ENCODE measurements around the gene KRT76.

DNA sequence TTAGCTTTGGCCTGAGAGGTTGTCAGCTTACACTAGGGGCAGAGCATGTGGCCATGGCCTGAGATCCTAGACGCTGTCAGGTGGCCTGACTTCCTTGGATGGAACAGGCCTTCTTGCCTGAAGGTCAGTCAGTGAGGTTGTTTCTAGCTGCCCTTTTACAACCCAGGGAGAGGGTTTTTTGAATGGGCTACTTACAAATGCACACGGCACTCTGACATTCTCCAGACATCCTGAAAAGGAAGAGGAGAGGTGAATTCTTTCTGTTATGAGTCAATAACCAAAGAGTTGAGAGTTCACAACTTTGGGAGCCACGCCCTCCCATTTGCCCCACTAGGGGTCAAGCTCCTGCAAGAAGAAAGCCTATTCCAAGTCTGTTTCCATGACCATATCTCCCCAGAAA is 7.8 kb downstream of the KRT76 start:
- TF ChIP-seq, protein P1, sequence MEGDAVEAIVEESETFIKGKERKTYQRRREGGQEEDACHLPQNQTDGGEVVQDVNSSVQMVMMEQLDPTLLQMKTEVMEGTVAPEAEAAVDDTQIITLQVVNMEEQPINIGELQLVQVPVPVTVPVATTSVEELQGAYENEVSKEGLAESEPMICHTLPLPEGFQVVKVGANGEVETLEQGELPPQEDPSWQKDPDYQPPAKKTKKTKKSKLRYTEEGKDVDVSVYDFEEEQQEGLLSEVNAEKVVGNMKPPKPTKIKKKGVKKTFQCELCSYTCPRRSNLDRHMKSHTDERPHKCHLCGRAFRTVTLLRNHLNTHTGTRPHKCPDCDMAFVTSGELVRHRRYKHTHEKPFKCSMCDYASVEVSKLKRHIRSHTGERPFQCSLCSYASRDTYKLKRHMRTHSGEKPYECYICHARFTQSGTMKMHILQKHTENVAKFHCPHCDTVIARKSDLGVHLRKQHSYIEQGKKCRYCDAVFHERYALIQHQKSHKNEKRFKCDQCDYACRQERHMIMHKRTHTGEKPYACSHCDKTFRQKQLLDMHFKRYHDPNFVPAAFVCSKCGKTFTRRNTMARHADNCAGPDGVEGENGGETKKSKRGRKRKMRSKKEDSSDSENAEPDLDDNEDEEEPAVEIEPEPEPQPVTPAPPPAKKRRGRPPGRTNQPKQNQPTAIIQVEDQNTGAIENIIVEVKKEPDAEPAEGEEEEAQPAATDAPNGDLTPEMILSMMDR (IDR thresholded peaks at IDR 0.05), result no peak
- TF ChIP-seq POLR2AphosphoS5 (IDR thresholded peaks at IDR 0.05; ENCODE audit: low read depth, low read length), result no peak
- no peak for TF ChIP-seq USF1 (IDR thresholded peaks at IDR 0.05; ENCODE audit: borderline replicate concordance, low read depth)
- TF ChIP-seq TAF1 (IDR thresholded peaks at IDR 0.05; ENCODE audit: borderline replicate concordance, low read depth, low read length), result no peak
- TF ChIP-seq GATA2 (CRISPR knock-in tag; IDR thresholded peaks at IDR 0.05), result no peak
- no peak for TF ChIP-seq CHD2 (IDR thresholded peaks at IDR 0.05; ENCODE audit: low read length, partially characterized antibody)
- TF ChIP-seq SMC3 (IDR thresholded peaks at IDR 0.05; ENCODE audit: low read depth, low read length), result no peak
- no peak for TF ChIP-seq NFIC (IDR thresholded peaks at IDR 0.05; ENCODE audit: borderline replicate concordance)

Measured in SK-N-SH (cell line).